ENCODE data around the gene WDR1. TPM values are rescaled to one million over a fixed set of nuclear protein-coding genes. Genes with fewer than 3 reads are reported as not detected.

Gene WDR1
- polyA plus RNA-seq, 4 donors, result 140 to 226 (median 188) TPM

DNA sequence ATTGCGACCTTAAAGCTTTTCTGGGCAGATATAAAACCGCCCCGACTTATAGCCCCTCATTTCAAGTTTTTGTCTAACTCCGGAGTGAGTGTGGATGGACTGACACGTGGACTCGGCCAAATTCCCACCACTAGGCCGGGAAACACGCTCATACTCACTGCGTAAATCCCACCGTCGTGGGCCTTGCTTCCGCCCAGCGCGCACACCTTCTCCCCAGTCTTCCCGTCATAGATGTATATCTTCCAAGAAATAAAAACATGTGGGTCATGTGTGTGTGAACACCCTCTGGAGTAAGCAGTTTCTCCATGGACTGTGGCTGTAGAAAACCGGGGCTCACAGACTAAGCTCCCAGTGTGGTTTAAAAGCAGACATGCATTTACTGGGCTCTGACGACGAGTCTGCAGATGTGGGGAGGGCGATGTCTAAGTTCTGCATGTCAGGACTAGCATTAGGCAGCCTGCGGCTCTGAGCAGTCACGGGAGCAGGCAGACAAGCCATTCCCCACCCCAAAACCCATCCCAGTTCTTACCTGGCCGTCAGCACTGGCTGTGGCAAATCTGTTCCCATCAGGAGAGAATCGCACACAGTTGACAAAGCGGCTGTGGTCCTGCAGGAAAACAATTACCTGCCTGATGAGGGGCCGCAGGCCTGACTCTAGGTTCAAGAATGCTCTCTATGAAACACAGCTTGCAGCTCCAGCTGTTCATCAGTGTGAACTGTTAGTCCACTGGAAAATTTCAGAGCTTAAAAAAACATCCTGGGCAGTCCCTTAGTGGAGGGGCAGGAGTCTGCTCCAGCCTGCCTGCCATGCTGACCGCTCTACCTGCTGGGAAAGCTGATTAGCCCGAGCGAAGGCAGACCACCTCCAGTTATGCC lies 28.2 kb downstream of the WDR1 start:
- no peak for DNase-seq (ENCODE audit: low read depth in 4 of 4, low spot score in 3 of 4)

- DNase-seq (ENCODE audit: low read depth in 4 of 4, low spot score in 3 of 4), result no peak
These were observed 29.3 kb downstream of the WDR1 start for GRCh38 chr4:10087152-10087791.

GRCh38 chr4:10086506-10087120 lies 30.0 kb downstream of the WDR1 start:
- no peak for DNase-seq (ENCODE audit: low read depth in 4 of 4, low spot score in 3 of 4)

DNA sequence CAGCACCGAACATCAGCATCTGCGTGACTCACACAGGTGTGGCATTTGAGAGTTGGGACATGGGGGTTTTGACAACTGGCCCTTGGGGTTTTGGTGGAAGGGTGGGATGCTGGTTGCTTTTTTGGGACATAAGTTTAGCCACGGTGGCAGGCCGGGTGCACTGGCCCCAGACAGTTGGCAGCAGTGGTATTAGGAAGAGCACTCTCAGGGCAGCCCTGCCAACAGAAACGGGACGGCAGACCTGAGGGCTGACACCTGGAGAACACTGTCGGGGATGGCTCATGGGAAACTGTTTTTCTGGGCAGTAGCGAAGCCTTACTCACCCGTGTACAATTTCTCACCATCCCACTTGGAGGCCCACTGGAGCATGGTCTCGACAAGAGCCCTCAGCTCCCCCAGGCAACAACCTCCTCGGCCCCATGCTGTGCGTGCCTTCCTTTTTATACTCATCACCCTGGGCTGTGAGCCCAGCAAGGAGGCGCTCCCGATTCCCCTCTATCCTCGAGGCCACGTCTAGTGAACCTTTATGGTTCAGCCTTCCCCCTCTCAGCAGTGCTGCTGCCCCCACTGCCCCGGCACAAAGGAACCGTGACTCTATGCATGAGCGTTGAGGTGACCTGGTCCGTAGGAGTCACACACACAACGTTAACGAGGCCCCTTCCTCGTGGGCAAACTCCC lies 30.6 kb downstream of the WDR1 start:
- DNase-seq (ENCODE audit: low read depth in 4 of 4, low spot score in 3 of 4), result no peak

- DNase-seq (ENCODE audit: low read depth in 4 of 4, low spot score in 3 of 4), result no peak
These were observed 31.2 kb downstream of the WDR1 start for GRCh38 chr4:10085386-10085785.

- no peak for DNase-seq (ENCODE audit: low read depth in 4 of 4, low spot score in 3 of 4)
These were observed 31.8 kb downstream of the WDR1 start for GRCh38 chr4:10084651-10085358.

GRCh38 chr4:10083861-10084641 lies 32.5 kb downstream of the WDR1 start:
- peak in 1 of 4 donors; percentile 22 for DNase-seq (ENCODE audit: low read depth in 4 of 4, low spot score in 3 of 4)

GRCh38 chr4:10083331-10083771 lies 33.2 kb downstream of the WDR1 start:
- DNase-seq (ENCODE audit: low read depth in 4 of 4, low spot score in 3 of 4), result no peak

DNA sequence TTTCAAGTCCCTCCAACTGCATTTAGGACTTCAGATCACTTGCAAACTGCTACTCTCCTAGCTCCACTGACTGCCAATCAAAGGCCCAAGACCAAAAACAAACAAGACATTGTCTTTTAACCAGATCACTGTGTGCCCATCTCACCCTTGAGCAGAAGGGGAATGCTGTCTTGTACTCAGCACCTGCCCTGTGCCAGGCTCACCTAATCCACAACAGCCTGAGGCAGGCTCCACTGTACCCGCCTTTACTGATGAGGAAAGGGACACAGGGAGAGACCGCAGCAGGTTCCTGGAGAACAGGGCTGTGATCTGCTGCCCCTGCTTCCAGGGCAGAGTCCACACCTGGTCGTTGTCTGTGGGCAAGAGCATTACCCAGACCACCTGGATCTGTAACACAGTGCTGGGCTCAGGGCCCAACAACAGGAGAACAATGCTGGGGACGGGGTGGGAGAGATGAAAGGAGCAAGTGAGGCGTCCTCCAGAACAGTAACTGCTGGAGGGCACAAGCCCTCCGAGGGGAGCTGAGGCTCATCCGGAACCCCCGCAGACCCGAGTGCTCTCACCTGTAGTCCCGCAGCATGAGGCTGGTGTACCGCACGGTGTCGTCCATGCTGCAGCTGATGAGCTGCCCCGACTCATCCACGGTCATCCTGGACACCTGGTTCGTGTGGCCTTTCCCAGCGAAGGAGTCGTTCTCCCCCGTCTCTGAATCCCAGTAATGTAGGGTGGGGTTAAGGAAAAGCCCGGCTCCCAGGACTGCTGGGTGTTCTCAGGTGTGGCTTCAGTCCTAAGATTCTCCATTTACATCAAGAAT lies 33.9 kb downstream of the WDR1 start:
- no peak for DNase-seq (ENCODE audit: low read depth in 4 of 4, low spot score in 3 of 4)

GRCh38 chr4:10082047-10082446 lies 34.6 kb downstream of the WDR1 start:
- no peak for DNase-seq (ENCODE audit: low read depth in 4 of 4, low spot score in 3 of 4)

DNA sequence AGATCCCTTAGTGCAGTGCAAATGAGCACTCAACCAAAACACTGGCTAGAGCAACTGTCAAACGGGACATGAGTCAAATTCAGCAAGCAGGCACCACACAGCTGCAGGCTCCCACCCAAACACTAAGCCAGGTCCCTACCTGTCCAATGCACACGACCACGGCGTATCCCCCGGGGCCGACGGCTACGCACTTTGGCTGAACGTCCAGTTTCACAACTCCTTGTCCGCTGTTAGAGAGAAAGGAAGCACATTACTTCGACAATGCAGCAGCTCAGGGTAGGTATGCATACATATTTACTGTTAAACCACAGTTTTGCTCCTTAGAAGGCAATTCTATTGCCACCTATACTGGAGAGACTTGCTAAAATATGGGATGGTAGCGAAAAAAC lies 35.4 kb downstream of the WDR1 start:
- DNase-seq (ENCODE audit: low read depth in 4 of 4, low spot score in 3 of 4), result no peak

DNA sequence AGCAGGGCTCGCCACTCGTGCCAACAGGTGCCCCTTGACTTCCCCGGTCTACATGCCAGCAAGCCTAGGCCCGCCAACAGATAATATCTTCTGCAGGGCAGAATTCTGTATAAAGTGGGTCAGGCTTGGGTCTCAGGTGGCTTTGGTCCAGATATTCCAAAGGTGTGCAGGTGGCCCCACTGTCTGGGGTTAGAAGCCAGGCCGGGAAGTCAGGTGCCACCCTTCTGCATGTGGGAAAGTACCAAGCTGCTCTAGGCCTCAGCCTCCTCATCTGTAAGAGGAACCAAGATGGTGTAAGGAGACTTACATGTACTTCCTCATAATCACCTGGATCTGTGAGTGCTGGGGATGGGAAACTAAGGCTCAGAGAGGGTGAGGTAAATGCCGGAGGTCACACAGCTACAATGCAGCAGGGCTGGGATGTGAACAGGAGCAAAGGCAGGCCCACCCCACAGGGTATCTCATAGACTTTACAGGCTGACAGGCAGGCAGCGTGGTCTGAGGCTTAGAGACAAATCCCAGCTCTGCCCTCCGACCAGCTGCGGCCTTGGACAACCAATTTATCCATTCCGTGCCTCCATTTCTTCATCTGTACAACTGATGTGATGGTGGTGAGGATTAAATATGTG lies 35.9 kb downstream of the WDR1 start:
- DNase-seq (ENCODE audit: low read depth in 4 of 4, low spot score in 3 of 4), result no peak

- DNase-seq (ENCODE audit: low read depth in 4 of 4, low spot score in 3 of 4), result no peak
These were observed 36.5 kb downstream of the WDR1 start for GRCh38 chr4:10079912-10080588.

GRCh38 chr4:10079256-10079655 lies 37.3 kb downstream of the WDR1 start:
- DNase-seq (ENCODE audit: low read depth in 4 of 4, low spot score in 3 of 4), result no peak

GRCh38 chr4:10078481-10079233 lies 37.9 kb downstream of the WDR1 start:
- DNase-seq (ENCODE audit: low read depth in 4 of 4, low spot score in 3 of 4), result no peak

DNA sequence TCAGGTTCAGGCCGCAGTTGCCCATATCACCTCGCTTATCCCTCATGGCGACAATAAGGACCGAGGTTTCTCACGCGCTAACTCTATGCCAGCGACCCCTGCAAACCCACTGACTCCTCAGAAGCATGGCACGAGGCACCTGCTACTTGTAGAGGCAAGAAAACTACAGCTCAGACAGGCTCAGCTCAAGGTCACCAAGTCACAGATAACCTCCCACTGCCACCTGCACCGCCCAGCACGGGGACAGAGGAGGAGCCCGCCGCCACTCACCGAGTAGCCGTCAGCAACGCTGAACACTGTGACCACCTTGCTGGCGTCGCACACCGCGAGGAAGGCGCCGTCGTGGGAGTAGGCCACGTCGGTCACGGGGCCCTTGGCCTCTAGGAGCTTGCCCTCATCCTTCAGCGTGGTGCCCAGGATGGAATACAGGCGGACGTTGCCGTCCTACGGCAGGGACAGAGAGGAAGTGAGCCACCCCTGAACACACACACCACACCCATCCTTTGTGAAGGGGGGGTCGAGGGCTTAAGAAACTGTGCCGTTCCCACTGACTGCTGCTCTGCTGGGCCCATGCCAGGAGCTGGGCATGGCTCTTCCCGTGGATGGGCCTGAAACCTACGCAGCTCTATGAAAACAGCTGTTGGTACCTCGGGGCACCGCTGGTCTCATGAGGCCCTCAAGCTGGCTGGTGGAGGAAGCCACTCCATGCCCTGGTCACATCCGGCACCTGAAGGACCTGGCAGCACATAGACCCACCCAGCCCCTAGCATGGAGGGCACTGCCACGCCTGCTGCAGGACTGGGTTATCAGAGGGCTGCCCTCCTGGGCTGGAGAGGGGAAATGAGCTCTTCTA lies 38.9 kb downstream of the WDR1 start:
- DNase-seq (ENCODE audit: low read depth in 4 of 4, low spot score in 3 of 4), result no peak

All from left renal pelvis (tissue), 4 donors.